Panc1 (cell line): ENCODE data around the gene ZC3H12C. TPM values are rescaled to one million over a fixed set of nuclear protein-coding genes. Genes with fewer than 3 reads are reported as not detected.

Experiments used
- ATAC-seq: fragments of 200-7000 bp; cut with Tn5 transposase; 2 replicates; pipeline ENCODE4 v1.9.1; 2020; ENCODE audit warnings: mild to moderate bottlenecking, moderate library complexity
- BruUV-seq: library from RNA; stranded (reverse); fragments of 400-500 nt; replicated peaks from 2 replicates; lab custom pipeline; 2021; lab: Mats Ljungman, UMichigan
- CTCF ChIA-PET: fragments of 300-600 bp; sonication (Branson Sonifier 250); formaldehyde crosslinking; loops from one replicate; lab custom pipeline; 2022; ENCODE audit warnings: antibody characterized with exemption; lab: Charles Lee
- POLR2A ChIA-PET: fragments of 300-600 bp; sonication (Branson Sonifier 250); formaldehyde crosslinking; loops from one replicate; lab custom pipeline; 2022; ENCODE audit warnings: antibody characterized with exemption; lab: Charles Lee
- DNase-seq: peaks from one replicate; pipeline ENCODE4 v3.0.0-alpha.2; 2010; ENCODE audit warnings: low read depth, low spot score
- H3K27ac ChIP-seq: 2 replicates; pipeline ENCODE4 v1.5.1; 2011; ENCODE audit warnings: mild to moderate bottlenecking, low read length, inconsistent platforms
- H3K27me3 ChIP-seq: fragments of 200-500 bp; sonication (Bioruptor generic); 2 replicates; pipeline ENCODE4 v1.6.0; 2014; ENCODE audit warnings: low read length, inconsistent platforms; ENCODE audit not compliant: control insufficient read depth, insufficient read depth
- H3K36me3 ChIP-seq: fragments of 200-500 bp; sonication (Bioruptor generic); 2 replicates; pipeline ENCODE4 v1.5.1; 2014; ENCODE audit warnings: inconsistent platforms, mild to moderate bottlenecking, low read length, moderate library complexity; ENCODE audit not compliant: control insufficient read depth, insufficient read depth
- H3K4me1 ChIP-seq: 2 replicates; pipeline ENCODE4 v1.5.1; 2011; ENCODE audit warnings: inconsistent platforms, mild to moderate bottlenecking, low read length, moderate library complexity; ENCODE audit not compliant: control insufficient read depth, insufficient read depth
- H3K4me3 ChIP-seq, 2 experiments: 2 replicates each; pipeline ENCODE4 v1.5.1; 2011 to 2012; ENCODE audit warnings: low read depth in 2 of 2, low read length in 2 of 2, mild to moderate bottlenecking in 2 of 2, inconsistent platforms in 1 of 2, moderate library complexity in 1 of 2
- H3K9me3 ChIP-seq: fragments of 200-500 bp; sonication (Bioruptor generic); 2 replicates; pipeline ENCODE4 v1.5.1; 2014; ENCODE audit warnings: low read depth, mild to moderate bottlenecking, inconsistent platforms, low read length, moderate library complexity; ENCODE audit not compliant: control insufficient read depth, insufficient read depth
- POLR2AphosphoS5 ChIP-seq: IDR thresholded peaks from 2 replicates; pipeline ENCODE4 v1.6.1; 2012; ENCODE audit warnings: mild to moderate bottlenecking, low read depth, low read length, moderate library complexity
- SIN3A ChIP-seq: IDR thresholded peaks from 2 replicates; pipeline ENCODE4 v1.6.1; 2012; ENCODE audit warnings: low read depth, mild to moderate bottlenecking, low read length, moderate library complexity, borderline replicate concordance; ENCODE audit not compliant: insufficient read depth
- TCF7L2 ChIP-seq: IDR thresholded peaks from 2 replicates; pipeline ENCODE4 v1.6.1; 2011; ENCODE audit warnings: mild to moderate bottlenecking, low read depth, low read length, inconsistent platforms
- in situ Hi-C: cut with HindIII; loops from 2 replicates; pipeline ENCODE4 v1.10.0; 2016; ENCODE audit warnings: low sequenced_read_pairs, low pct_unique_long_range_greater_than_20kb
- intact Hi-C: fragments of 100-400 bp; cut with micrococcal nuclease; formaldehyde crosslinking; loops from one replicate; pipeline ENCODE4 v1.10.0; 2022; ENCODE audit not compliant: unreplicated experiment
- total RNA-seq: library from RNA; stranded (reverse); gene quantifications from one replicate; pipeline ENCODE4 v1.2.1, GENCODE V29; 2021; ENCODE audit not compliant: unreplicated experiment
- TF ChIP-seq, protein P1 (sequence below), 2 experiments: IDR thresholded peaks; 2 replicates each; pipeline ENCODE4 v1.6.1; 2011 to 2012; ENCODE audit warnings: low read depth in 2 of 2, control low read depth in 1 of 2, low read length in 1 of 2, mild to moderate bottlenecking in 1 of 2, moderate library complexity in 1 of 2; ENCODE audit not compliant: insufficient read depth in 1 of 2
- TF ChIP-seq, protein P2 (sequence below): fragments of 450-650 bp; IDR thresholded peaks from 2 replicates; pipeline ENCODE4 v1.5.1; 2017; ENCODE audit warnings: mild to moderate bottlenecking

Gene ZC3H12C
- total RNA-seq, 1 experiment from 2014 or later, result 13.5 TPM

DNA sequence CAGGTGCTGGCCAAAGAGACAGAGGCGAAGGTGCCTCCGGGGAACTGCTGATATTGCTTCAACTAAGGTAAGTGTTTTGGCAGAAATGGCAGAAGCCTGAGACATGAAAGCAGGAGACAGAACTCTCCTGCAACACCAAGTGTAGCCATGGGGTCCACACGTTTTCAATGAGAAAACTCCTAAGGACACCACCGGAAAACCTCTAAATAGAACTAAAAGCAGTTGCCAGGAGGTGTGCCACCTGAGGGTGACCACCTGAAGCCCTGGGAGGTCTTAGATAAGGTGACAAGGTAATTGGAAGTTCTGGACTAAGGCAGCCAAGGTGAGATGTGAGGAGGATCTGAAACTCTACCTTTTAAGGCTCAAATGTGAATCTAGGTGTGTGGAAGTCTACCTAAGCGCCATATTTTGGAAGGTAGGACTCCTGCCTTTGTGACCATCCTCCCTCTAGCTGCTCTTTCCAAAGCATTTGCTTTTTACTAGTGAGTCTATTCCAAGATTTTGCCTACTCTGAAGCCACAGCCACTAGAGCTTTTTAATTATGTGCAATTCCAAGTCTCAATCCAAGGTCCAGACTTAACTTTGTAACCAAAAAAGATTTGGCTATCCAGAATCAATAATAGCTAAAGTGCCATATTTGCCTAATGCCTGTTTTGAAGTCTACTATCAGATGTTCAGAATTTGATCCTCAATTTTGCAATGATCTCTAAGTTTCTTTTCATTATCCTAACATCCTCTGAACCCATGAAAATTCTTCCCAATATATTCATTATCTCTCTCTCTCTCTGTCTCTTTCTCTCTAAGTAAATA is 4.5 kb upstream of the ZC3H12C start:
- TF ChIP-seq, protein P1, sequence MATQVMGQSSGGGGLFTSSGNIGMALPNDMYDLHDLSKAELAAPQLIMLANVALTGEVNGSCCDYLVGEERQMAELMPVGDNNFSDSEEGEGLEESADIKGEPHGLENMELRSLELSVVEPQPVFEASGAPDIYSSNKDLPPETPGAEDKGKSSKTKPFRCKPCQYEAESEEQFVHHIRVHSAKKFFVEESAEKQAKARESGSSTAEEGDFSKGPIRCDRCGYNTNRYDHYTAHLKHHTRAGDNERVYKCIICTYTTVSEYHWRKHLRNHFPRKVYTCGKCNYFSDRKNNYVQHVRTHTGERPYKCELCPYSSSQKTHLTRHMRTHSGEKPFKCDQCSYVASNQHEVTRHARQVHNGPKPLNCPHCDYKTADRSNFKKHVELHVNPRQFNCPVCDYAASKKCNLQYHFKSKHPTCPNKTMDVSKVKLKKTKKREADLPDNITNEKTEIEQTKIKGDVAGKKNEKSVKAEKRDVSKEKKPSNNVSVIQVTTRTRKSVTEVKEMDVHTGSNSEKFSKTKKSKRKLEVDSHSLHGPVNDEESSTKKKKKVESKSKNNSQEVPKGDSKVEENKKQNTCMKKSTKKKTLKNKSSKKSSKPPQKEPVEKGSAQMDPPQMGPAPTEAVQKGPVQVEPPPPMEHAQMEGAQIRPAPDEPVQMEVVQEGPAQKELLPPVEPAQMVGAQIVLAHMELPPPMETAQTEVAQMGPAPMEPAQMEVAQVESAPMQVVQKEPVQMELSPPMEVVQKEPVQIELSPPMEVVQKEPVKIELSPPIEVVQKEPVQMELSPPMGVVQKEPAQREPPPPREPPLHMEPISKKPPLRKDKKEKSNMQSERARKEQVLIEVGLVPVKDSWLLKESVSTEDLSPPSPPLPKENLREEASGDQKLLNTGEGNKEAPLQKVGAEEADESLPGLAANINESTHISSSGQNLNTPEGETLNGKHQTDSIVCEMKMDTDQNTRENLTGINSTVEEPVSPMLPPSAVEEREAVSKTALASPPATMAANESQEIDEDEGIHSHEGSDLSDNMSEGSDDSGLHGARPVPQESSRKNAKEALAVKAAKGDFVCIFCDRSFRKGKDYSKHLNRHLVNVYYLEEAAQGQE (IDR thresholded peaks at IDR 0.05; ENCODE audit: insufficient read depth in 1 of 2, low read depth in 2 of 2, low read length in 1 of 2), result no peak
- TF ChIP-seq TCF7L2, result no peak
- TF ChIP-seq, protein P2, sequence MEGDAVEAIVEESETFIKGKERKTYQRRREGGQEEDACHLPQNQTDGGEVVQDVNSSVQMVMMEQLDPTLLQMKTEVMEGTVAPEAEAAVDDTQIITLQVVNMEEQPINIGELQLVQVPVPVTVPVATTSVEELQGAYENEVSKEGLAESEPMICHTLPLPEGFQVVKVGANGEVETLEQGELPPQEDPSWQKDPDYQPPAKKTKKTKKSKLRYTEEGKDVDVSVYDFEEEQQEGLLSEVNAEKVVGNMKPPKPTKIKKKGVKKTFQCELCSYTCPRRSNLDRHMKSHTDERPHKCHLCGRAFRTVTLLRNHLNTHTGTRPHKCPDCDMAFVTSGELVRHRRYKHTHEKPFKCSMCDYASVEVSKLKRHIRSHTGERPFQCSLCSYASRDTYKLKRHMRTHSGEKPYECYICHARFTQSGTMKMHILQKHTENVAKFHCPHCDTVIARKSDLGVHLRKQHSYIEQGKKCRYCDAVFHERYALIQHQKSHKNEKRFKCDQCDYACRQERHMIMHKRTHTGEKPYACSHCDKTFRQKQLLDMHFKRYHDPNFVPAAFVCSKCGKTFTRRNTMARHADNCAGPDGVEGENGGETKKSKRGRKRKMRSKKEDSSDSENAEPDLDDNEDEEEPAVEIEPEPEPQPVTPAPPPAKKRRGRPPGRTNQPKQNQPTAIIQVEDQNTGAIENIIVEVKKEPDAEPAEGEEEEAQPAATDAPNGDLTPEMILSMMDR, result no peak
- no peak for TF ChIP-seq POLR2AphosphoS5
- no peak for TF ChIP-seq SIN3A

DNA sequence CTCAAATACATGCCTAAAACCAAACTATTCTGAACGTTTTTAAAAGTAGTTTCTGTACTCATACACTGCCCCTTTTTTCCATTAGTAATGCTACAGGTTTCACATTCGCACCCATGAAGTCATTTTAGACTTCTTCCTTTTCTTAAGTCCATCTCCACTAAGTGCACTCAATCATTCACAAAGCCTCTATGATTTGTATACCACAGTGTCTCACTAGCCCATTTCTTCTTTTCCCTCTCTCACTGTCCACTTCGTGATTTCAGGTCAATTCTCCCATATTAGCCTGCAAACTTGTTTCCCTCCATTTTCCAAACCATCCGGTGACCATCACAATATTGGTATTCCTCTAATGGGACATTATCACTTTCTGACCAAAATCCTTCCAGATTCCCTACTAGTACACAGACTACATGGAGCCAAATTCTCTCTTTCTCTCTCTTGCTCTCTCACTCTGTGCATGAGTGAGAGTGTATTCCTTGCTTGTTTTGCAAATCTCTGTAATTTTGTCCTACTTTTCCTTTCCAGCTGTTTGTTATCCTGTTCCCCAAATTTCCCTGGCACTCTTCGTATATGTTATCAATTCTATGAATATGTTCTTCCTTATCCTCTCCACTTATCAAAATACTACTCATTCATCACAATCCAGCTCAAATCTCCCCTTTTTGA is 3.4 kb upstream of the ZC3H12C start:
- H3K27me3 ChIP-seq, result peaks cover 14% of the 10 kb centered on the region; the same call in 1 of the 2 replicates
- in situ Hi-C loops, result no loop called here
- H3K4me1 ChIP-seq, result peaks cover 14% of the 10 kb centered on the region; the same call in 1 of the 2 replicates
- H3K9me3 ChIP-seq, result no peaks in the 10 kb centered on the region
- intact Hi-C loops, result loop anchor here (5.0 kb wide), 1 partner anchor 142 kb away; no protein-coding TSS in a partner anchor
- CTCF ChIA-PET, result no interaction called here
- ATAC-seq, result no peak
- no peak for DNase-seq
- no peaks in the 10 kb centered on the region for H3K36me3 ChIP-seq
- POLR2A ChIA-PET, result no interaction called here
- BruUV-seq, result no TSS peak
- TF ChIP-seq TCF7L2 (no peak), SIN3A (no peak), POLR2AphosphoS5 (no peak)
- TF ChIP-seq, protein P1 (IDR thresholded peaks at IDR 0.05; ENCODE audit: insufficient read depth in 1 of 2, low read depth in 2 of 2, low read length in 1 of 2), result no peak
- TF ChIP-seq, protein P2, result no peak
- H3K4me3 ChIP-seq, result no peak overlapping the region
- H3K27ac ChIP-seq, result no peak overlapping the region

More for the DNA sequence above, 4.5 kb upstream of the ZC3H12C start:
- Histone ChIP-seq H3K9me3 (no peaks in the 10 kb centered on the region), H3K4me1 (0 out of 2 replicates have a peak, but pooled peaks cover 5% of the 10 kb centered on the region), H3K4me3 (no peak overlapping the region), H3K36me3 (no peaks in the 10 kb centered on the region), H3K27me3 (peaks cover 14% of the 10 kb centered on the region; the same call in 1 of the 2 replicates), H3K27ac (no peak overlapping the region)
- ATAC-seq, result no peak
- ChIA-PET POLR2A (no interaction called here), CTCF (no interaction called here)
- intact Hi-C loops, result no loop called here
- no peak for DNase-seq
- in situ Hi-C loops, result no loop called here
- BruUV-seq, result no TSS peak
